ENCODE data around the gene RGL4.

The RGL4 gene

GRCh38 chr22:23742505-23743264, 51.9 kb downstream of the RGL4 start:
- no peak overlapping the region for H3K27ac ChIP-seq
- TF ChIP-seq, protein P1, sequence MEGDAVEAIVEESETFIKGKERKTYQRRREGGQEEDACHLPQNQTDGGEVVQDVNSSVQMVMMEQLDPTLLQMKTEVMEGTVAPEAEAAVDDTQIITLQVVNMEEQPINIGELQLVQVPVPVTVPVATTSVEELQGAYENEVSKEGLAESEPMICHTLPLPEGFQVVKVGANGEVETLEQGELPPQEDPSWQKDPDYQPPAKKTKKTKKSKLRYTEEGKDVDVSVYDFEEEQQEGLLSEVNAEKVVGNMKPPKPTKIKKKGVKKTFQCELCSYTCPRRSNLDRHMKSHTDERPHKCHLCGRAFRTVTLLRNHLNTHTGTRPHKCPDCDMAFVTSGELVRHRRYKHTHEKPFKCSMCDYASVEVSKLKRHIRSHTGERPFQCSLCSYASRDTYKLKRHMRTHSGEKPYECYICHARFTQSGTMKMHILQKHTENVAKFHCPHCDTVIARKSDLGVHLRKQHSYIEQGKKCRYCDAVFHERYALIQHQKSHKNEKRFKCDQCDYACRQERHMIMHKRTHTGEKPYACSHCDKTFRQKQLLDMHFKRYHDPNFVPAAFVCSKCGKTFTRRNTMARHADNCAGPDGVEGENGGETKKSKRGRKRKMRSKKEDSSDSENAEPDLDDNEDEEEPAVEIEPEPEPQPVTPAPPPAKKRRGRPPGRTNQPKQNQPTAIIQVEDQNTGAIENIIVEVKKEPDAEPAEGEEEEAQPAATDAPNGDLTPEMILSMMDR (IDR thresholded peaks at IDR 0.05), result no peak
- TF ChIP-seq ZFX (IDR thresholded peaks at IDR 0.05; ENCODE audit: borderline replicate concordance), result no peak

DNA sequence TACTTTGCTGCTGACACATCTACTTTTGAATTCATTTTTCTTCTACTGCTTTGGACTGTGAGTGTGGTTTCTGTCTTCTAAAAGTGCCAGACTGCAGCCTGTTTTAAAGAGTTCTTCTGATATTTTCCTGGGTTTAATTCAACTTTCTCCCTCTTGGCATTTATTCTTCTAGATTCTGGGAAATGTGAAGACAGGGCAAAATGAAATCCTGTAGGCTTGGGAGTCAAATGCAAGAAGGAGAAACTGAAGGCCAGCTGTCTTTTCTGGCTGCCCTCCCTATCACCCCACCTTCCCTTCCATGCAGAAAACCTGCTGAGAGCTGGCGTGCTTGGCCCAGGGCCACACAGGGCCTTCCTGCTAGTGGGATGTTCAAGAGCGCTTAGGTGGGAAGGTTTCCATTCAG, 52.5 kb downstream of the RGL4 start:
- no peak for TF ChIP-seq ZFX (IDR thresholded peaks at IDR 0.05; ENCODE audit: borderline replicate concordance)
- TF ChIP-seq, protein P1 (IDR thresholded peaks at IDR 0.05), result no peak
- H3K27ac ChIP-seq, result no peak overlapping the region

DNA sequence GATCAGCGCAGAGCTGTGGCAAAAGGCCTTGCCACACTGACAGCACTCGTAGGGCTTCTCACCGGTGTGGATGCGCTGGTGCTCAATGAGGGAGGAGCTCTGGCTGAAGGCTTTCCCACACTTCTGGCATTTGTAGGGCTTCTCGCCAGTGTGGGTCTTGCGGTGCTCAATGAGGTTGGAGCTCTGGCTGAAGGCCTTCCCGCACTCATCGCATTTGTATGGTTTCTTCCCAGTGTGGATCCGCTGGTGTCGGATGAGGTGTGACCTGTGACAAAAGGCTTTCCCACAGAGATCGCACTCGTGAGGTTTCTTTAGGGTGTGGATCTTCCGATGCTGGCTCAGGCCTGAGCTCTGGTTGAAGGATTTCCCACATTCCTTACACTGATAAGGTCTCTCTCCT, 53.2 kb downstream of the RGL4 start:
- TF ChIP-seq ZFX (IDR thresholded peaks at IDR 0.05; ENCODE audit: borderline replicate concordance), result no peak
- TF ChIP-seq, protein P1 (IDR thresholded peaks at IDR 0.05), result no peak
- no peak overlapping the region for H3K27ac ChIP-seq

DNA sequence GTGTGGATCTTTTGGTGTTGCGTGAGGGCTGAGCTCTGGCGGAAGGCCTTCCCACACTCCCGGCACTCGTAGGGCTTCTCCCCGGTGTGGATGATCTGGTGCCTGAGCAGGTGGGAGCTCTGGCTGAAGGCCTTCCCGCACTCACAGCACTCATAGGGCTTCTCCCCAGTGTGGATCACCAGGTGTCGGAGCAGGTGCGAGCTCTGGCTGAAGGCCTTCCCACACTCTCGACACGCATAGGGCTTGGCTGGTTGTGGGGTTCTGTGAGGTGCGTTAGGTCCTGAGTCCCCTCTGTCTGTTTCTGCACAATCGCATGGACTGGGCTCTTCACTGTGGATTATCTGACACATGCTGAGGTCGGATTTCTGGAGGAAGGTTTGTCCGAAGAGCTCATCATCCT, 53.7 kb downstream of the RGL4 start:
- TF ChIP-seq, protein P1 (IDR thresholded peaks at IDR 0.05), result no peak
- no peak for TF ChIP-seq ZFX (IDR thresholded peaks at IDR 0.05; ENCODE audit: borderline replicate concordance)
- H3K27ac ChIP-seq, result no peak overlapping the region

DNA sequence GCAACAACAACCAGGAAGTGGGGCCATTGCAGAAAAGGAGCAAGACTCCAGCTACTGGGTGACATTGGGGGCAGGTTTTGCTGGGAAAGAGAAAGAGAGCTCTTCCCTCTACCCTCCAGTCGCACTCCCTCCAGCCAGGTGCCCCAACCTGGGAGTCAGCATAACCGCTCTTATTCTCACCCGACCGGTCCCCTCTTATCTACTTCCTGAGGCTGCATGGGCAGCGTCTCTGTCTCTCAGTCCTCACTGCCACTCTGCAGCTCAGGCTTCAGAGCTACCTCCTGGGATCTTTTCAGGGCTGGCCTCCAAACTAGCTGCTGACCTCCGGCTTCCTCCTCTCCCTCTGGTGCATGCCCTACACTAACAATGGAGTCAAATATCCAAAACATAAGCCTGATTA, 55.0 kb downstream of the RGL4 start:
- H3K27ac ChIP-seq, result no peak overlapping the region
- TF ChIP-seq, protein P1 (IDR thresholded peaks at IDR 0.05), result no peak
- no peak for TF ChIP-seq ZFX (IDR thresholded peaks at IDR 0.05; ENCODE audit: borderline replicate concordance)
